HCT116 (cell line): ENCODE data around the gene GRIK4.

Experiments used
- CEBPB ChIP-seq: IDR thresholded peaks from 2 replicates; pipeline ENCODE4 v1.6.1; 2012; ENCODE audit warnings: low read depth
- EZH2 ChIP-seq: fragments of 200-600 bp; sonication (generic); IDR thresholded peaks from 2 replicates; pipeline ENCODE4 v1.6.1; 2017; ENCODE audit warnings: antibody characterized with exemption, mixed run types
- EZH2phosphoT487 ChIP-seq: fragments of 200-600 bp; IDR thresholded peaks from 2 replicates; pipeline ENCODE4 v1.6.1; 2018; ENCODE audit warnings: antibody characterized with exemption, borderline replicate concordance
- FOSL1 ChIP-seq: IDR thresholded peaks from 2 replicates; pipeline ENCODE4 v1.6.1; 2012; ENCODE audit warnings: low read depth
- JUND ChIP-seq: IDR thresholded peaks from 2 replicates; pipeline ENCODE4 v1.6.1; 2012
- POLR2A ChIP-seq: IDR thresholded peaks from 2 replicates; pipeline ENCODE4 v1.7.0; 2011; ENCODE audit warnings: borderline replicate concordance; ENCODE audit not compliant: insufficient read depth, insufficient read length; ENCODE audit errors: extremely low read depth
- POLR2AphosphoS5 ChIP-seq: IDR thresholded peaks from 2 replicates; pipeline ENCODE4 v1.6.1; 2011; ENCODE audit warnings: mild to moderate bottlenecking, low read depth, low read length, moderate library complexity
- RAD21 ChIP-seq: IDR thresholded peaks from 2 replicates; pipeline ENCODE4 v1.6.1; 2012; ENCODE audit warnings: low read depth, mild to moderate bottlenecking
- SP1 ChIP-seq: IDR thresholded peaks from 2 replicates; pipeline ENCODE4 v1.6.1; 2012; ENCODE audit warnings: low read depth
- ZNF274 ChIP-seq: fragments of 200-500 bp; sonication (Bioruptor generic); IDR thresholded peaks from 2 replicates; pipeline ENCODE4 v1.6.1; 2014; ENCODE audit warnings: mild to moderate bottlenecking, low read depth, low read length, inconsistent platforms
- TF ChIP-seq, protein P1 (sequence below), 3 experiments: fragments of 200-600 bp in 1 of 3; sonication (generic) in 1 of 3; IDR thresholded peaks in 2 of 3; conservative IDR thresholded peaks in 1 of 3; 2 replicates each; pipeline ENCODE4 v1.5.1; 2012 to 2017; ENCODE audit warnings: low read depth in 2 of 3, low read length in 2 of 3, antibody characterized with exemption in 1 of 3, borderline replicate concordance in 1 of 3, control low read depth in 1 of 3, mild to moderate bottlenecking in 1 of 3, mixed read lengths in 1 of 3, mixed run types in 1 of 3, moderate library complexity in 1 of 3; ENCODE audit not compliant: insufficient read depth in 1 of 3
- TF ChIP-seq, protein P2 (sequence below): IDR thresholded peaks from 2 replicates; pipeline ENCODE4 v1.6.1; 2012
- TF ChIP-seq, protein P3 (sequence below): IDR thresholded peaks from 2 replicates; pipeline ENCODE4 v1.6.1; 2012
- TF ChIP-seq, protein P4 (sequence below): IDR thresholded peaks from 2 replicates; pipeline ENCODE4 v1.6.1; 2012; ENCODE audit warnings: low read depth

DNA sequence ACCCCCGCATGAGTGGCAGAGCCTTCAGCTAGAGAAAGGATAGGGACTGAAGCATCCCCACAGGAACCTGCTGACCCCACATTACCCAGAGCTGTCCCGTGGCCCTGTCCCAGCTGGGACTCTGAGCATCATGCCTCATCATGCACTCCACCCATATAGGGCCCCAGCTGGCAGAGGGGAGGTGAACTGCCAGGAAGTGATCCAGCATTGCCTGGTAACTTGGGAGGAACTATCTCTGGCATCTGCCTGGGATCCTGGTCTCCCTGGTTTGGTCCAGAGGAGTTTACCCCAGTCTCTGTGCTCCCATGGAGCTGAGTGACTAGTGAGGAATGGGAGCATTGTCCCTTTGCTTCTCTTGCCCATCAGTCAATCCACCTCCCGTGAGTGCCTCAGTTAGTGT is 228.8 kb downstream of the GRIK4 start:
- TF ChIP-seq, protein P1, sequence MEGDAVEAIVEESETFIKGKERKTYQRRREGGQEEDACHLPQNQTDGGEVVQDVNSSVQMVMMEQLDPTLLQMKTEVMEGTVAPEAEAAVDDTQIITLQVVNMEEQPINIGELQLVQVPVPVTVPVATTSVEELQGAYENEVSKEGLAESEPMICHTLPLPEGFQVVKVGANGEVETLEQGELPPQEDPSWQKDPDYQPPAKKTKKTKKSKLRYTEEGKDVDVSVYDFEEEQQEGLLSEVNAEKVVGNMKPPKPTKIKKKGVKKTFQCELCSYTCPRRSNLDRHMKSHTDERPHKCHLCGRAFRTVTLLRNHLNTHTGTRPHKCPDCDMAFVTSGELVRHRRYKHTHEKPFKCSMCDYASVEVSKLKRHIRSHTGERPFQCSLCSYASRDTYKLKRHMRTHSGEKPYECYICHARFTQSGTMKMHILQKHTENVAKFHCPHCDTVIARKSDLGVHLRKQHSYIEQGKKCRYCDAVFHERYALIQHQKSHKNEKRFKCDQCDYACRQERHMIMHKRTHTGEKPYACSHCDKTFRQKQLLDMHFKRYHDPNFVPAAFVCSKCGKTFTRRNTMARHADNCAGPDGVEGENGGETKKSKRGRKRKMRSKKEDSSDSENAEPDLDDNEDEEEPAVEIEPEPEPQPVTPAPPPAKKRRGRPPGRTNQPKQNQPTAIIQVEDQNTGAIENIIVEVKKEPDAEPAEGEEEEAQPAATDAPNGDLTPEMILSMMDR (IDR thresholded peaks at IDR 0.05 in 2 of 3, conservative IDR thresholded peaks at IDR 0.05 in 1 of 3; ENCODE audit: borderline replicate concordance in 1 of 3, insufficient read depth in 1 of 3, low read depth in 2 of 3, low read length in 2 of 3), result no peak
- TF ChIP-seq, protein P2, sequence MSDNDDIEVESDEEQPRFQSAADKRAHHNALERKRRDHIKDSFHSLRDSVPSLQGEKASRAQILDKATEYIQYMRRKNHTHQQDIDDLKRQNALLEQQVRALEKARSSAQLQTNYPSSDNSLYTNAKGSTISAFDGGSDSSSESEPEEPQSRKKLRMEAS, result no peak
- TF ChIP-seq EZH2, result no peak
- no peak for TF ChIP-seq POLR2AphosphoS5
- TF ChIP-seq, protein P3, sequence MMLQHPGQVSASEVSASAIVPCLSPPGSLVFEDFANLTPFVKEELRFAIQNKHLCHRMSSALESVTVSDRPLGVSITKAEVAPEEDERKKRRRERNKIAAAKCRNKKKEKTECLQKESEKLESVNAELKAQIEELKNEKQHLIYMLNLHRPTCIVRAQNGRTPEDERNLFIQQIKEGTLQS, result no peak
- no peak for TF ChIP-seq SP1
- no peak for TF ChIP-seq POLR2A
- TF ChIP-seq ZNF274, result no peak
- no peak for TF ChIP-seq RAD21
- TF ChIP-seq, protein P4, sequence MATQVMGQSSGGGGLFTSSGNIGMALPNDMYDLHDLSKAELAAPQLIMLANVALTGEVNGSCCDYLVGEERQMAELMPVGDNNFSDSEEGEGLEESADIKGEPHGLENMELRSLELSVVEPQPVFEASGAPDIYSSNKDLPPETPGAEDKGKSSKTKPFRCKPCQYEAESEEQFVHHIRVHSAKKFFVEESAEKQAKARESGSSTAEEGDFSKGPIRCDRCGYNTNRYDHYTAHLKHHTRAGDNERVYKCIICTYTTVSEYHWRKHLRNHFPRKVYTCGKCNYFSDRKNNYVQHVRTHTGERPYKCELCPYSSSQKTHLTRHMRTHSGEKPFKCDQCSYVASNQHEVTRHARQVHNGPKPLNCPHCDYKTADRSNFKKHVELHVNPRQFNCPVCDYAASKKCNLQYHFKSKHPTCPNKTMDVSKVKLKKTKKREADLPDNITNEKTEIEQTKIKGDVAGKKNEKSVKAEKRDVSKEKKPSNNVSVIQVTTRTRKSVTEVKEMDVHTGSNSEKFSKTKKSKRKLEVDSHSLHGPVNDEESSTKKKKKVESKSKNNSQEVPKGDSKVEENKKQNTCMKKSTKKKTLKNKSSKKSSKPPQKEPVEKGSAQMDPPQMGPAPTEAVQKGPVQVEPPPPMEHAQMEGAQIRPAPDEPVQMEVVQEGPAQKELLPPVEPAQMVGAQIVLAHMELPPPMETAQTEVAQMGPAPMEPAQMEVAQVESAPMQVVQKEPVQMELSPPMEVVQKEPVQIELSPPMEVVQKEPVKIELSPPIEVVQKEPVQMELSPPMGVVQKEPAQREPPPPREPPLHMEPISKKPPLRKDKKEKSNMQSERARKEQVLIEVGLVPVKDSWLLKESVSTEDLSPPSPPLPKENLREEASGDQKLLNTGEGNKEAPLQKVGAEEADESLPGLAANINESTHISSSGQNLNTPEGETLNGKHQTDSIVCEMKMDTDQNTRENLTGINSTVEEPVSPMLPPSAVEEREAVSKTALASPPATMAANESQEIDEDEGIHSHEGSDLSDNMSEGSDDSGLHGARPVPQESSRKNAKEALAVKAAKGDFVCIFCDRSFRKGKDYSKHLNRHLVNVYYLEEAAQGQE, result no peak
- TF ChIP-seq CEBPB, result no peak
- no peak for TF ChIP-seq JUND
- TF ChIP-seq FOSL1, result no peak
- TF ChIP-seq EZH2phosphoT487, result no peak
